ENCODE measurements around the gene RUNX2.

DNA sequence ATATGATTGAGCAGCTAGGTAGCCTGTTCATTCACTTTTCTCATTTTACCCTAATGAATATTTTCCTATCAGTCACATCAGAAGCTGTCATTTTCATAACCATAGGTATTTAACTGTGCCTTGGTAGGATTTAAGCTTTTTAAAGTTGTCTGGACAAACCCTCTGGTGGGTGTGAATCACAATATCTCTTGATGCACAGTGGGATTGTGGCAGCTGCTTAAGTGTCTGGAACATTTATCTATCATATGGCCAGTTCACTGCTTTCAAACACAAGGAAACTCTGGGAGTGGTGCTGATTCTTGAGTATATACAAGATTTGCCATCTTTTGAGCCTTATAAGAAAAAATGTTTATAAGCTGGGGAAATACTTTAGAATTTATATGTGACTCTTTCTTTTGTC lies 136.6 kb downstream of the RUNX2 start:
- TF ChIP-seq, protein P1, sequence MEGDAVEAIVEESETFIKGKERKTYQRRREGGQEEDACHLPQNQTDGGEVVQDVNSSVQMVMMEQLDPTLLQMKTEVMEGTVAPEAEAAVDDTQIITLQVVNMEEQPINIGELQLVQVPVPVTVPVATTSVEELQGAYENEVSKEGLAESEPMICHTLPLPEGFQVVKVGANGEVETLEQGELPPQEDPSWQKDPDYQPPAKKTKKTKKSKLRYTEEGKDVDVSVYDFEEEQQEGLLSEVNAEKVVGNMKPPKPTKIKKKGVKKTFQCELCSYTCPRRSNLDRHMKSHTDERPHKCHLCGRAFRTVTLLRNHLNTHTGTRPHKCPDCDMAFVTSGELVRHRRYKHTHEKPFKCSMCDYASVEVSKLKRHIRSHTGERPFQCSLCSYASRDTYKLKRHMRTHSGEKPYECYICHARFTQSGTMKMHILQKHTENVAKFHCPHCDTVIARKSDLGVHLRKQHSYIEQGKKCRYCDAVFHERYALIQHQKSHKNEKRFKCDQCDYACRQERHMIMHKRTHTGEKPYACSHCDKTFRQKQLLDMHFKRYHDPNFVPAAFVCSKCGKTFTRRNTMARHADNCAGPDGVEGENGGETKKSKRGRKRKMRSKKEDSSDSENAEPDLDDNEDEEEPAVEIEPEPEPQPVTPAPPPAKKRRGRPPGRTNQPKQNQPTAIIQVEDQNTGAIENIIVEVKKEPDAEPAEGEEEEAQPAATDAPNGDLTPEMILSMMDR (IDR thresholded peaks at IDR 0.05; ENCODE audit: low read depth, low read length): no peak
- TF ChIP-seq, protein P2, sequence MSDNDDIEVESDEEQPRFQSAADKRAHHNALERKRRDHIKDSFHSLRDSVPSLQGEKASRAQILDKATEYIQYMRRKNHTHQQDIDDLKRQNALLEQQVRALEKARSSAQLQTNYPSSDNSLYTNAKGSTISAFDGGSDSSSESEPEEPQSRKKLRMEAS (IDR thresholded peaks at IDR 0.05; ENCODE audit: low read depth, low read length): no peak

Measured in NB4 (cell line).